ENCODE data around the gene BFSP1.
A peak's percentile ranks its signal among the peaks of the same experiment; 100 is the strongest.

DNA sequence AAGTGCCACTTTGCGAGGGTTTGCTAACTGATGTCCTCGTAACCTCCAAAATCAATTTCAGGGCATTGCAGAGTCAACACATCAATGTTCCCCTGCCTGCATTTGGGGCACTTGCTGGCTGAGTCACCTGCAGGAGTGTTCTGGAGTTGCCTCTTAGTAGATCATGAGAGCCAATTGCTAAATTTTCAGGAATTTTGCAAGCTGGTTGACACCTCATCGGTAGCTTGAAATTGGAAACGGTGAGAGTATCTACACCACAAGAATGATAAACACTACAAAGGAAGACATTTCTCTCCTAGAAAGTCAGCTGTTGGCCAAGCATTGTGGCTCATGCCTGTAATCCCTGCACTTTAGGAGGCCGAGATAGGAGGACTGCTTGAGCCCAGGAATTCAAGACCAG is 10.8 kb upstream of the BFSP1 start:
- TF ChIP-seq POLR2A (IDR thresholded peaks at IDR 0.05): no peak
- TF ChIP-seq, protein P1, sequence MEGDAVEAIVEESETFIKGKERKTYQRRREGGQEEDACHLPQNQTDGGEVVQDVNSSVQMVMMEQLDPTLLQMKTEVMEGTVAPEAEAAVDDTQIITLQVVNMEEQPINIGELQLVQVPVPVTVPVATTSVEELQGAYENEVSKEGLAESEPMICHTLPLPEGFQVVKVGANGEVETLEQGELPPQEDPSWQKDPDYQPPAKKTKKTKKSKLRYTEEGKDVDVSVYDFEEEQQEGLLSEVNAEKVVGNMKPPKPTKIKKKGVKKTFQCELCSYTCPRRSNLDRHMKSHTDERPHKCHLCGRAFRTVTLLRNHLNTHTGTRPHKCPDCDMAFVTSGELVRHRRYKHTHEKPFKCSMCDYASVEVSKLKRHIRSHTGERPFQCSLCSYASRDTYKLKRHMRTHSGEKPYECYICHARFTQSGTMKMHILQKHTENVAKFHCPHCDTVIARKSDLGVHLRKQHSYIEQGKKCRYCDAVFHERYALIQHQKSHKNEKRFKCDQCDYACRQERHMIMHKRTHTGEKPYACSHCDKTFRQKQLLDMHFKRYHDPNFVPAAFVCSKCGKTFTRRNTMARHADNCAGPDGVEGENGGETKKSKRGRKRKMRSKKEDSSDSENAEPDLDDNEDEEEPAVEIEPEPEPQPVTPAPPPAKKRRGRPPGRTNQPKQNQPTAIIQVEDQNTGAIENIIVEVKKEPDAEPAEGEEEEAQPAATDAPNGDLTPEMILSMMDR (IDR thresholded peaks at IDR 0.05): no peak
- TF ChIP-seq POLR2AphosphoS5 (IDR thresholded peaks at IDR 0.05): peak in 1 of 3 donors; percentile 12
- TF ChIP-seq EP300 (IDR thresholded peaks at IDR 0.05; ENCODE audit: low read depth): no peak
